SK-N-SH (cell line): ENCODE results near the gene PRKCG. TPM values are rescaled to one million over a fixed set of nuclear protein-coding genes. Genes with fewer than 3 reads are reported as not detected.

Source experiments
- CTCF ChIA-PET: fragments of 300-600, 350-600 bp; formaldehyde crosslinking; extraction: SDS; loops from one replicate; lab custom pipeline; 2021; lab: Yijun Ruan, JAX
- POLR2A ChIA-PET: fragments of 350-600 bp; sonication (Branson Sonifier 250); formaldehyde crosslinking; extraction: SDS; loops from one replicate; lab custom pipeline; 2020; ENCODE audit warnings: antibody characterized with exemption, inconsistent platforms; lab: Yijun Ruan, JAX
- DNase-seq: peaks from one replicate; pipeline ENCODE4 v3.0.0; 2012
- H2AFZ ChIP-seq: fragments of 200-600 bp; sonication (generic); 2 replicates; pipeline ENCODE4 v1.8.1; 2016; ENCODE audit warnings: antibody characterized with exemption, mild to moderate bottlenecking, low read depth
- H3F3A ChIP-seq: fragments of 200-600 bp; sonication (generic); replicated peaks from 2 replicates; pipeline ENCODE3; 2016; ENCODE audit warnings: antibody characterized with exemption, mild to moderate bottlenecking; ENCODE audit not compliant: insufficient read depth
- H3K27ac ChIP-seq, 2 experiments: fragments of 200-500 bp in 1 of 2; fragments of 200-600 bp in 1 of 2; sonication (Bioruptor generic) in 1 of 2; sonication (generic), shearing (Covaris generic) in 1 of 2; 2 replicates each; pipeline versions ENCODE4 v1.5.1 to v1.6.1; 2014 to 2016; ENCODE audit warnings: low read depth in 2 of 2, inconsistent platforms in 1 of 2, low read length in 1 of 2, mild to moderate bottlenecking in 1 of 2, mixed read lengths in 1 of 2
- H3K27me3 ChIP-seq: fragments of 200-600 bp; sonication (generic), shearing (Covaris generic); 2 replicates; pipeline ENCODE4 v1.6.1; 2016; ENCODE audit warnings: mixed run types; ENCODE audit not compliant: insufficient read depth
- H3K36me3 ChIP-seq, 2 experiments: fragments of 200-500 bp in 1 of 2; fragments of 200-600 bp in 1 of 2; sonication (Bioruptor generic) in 1 of 2; sonication (generic) in 1 of 2; replicated peaks in 1 of 2; 2 replicates each; pipeline versions ENCODE3 to v1.5.1; 2014 to 2016; ENCODE audit warnings: low read length in 1 of 2, mild to moderate bottlenecking in 1 of 2; ENCODE audit not compliant: insufficient read depth in 2 of 2, control insufficient read depth in 1 of 2
- H3K4me1 ChIP-seq, 2 experiments: fragments of 200-500 bp in 1 of 2; fragments of 200-600 bp in 1 of 2; sonication (Bioruptor generic) in 1 of 2; sonication (generic), shearing (Covaris generic) in 1 of 2; 2 replicates each; pipeline versions ENCODE4 v1.5.1 to v1.6.1; 2014 to 2016; ENCODE audit warnings: low read depth in 1 of 2, low read length in 1 of 2, mixed run types in 1 of 2; ENCODE audit not compliant: insufficient read depth in 2 of 2, control insufficient read depth in 1 of 2
- H3K4me2 ChIP-seq: fragments of 200-600 bp; sonication (generic), shearing (Covaris generic); 2 replicates; pipeline ENCODE4 v1.6.1; 2017; ENCODE audit warnings: mixed run types
- H3K4me3 ChIP-seq, 2 experiments: fragments of 200-500 bp in 1 of 2; fragments of 200-600 bp in 1 of 2; sonication (Bioruptor generic) in 1 of 2; sonication (generic), shearing (Covaris generic) in 1 of 2; 2 replicates each; pipeline versions ENCODE4 v1.5.1 to v1.8.1; 2014 to 2016; ENCODE audit warnings: low read depth in 2 of 2, inconsistent platforms in 1 of 2, low read length in 1 of 2, mild to moderate bottlenecking in 1 of 2, mixed read lengths in 1 of 2, moderate library complexity in 1 of 2
- H3K79me2 ChIP-seq: fragments of 200-600 bp; sonication (generic); 2 replicates; pipeline ENCODE4 v1.8.1; 2017; ENCODE audit warnings: mild to moderate bottlenecking; ENCODE audit not compliant: insufficient read depth
- H3K9ac ChIP-seq: fragments of 200-600 bp; sonication (generic); 2 replicates; pipeline ENCODE4 v1.6.1; 2017; ENCODE audit warnings: mixed run types
- H3K9me2 ChIP-seq: fragments of 200-600 bp; sonication (generic); 2 replicates; pipeline ENCODE4 v1.6.1; 2017; ENCODE audit warnings: mixed run types
- H3K9me3 ChIP-seq: fragments of 200-600 bp; sonication (generic); 2 replicates; pipeline ENCODE4 v1.6.1; 2017; ENCODE audit warnings: mixed run types, mild to moderate bottlenecking, moderate library complexity
- H4K20me1 ChIP-seq: fragments of 200-600 bp; sonication (generic); 2 replicates; pipeline ENCODE4 v1.6.1; 2017; ENCODE audit warnings: mild to moderate bottlenecking, mixed run types; ENCODE audit not compliant: insufficient read depth
- CTCF ChIP-seq: fragments of 200-600 bp; sonication (generic); IDR thresholded peaks from 2 replicates; pipeline ENCODE4 v1.6.1; 2017; ENCODE audit warnings: antibody characterized with exemption, mild to moderate bottlenecking, moderate library complexity
- EP300 ChIP-seq, 2 experiments: IDR thresholded peaks; 2 replicates each; pipeline versions ENCODE4 v1.4.0 to v1.6.1; 2012; ENCODE audit warnings: borderline replicate concordance in 1 of 2, low read depth in 1 of 2, low read length in 1 of 2
- FOXJ3 ChIP-seq: sonication (generic); formaldehyde crosslinking; IDR thresholded peaks from 2 replicates; pipeline ENCODE4 v1.5.1; 2020; ENCODE audit warnings: mild to moderate bottlenecking, missing genetic modification reagents
- FOXM1 ChIP-seq: IDR thresholded peaks from 2 replicates; pipeline ENCODE4 v1.4.0; 2012; ENCODE audit warnings: low read depth, mild to moderate bottlenecking
- GABPA ChIP-seq: IDR thresholded peaks from 2 replicates; pipeline ENCODE4 v1.4.0; 2012; ENCODE audit warnings: low read depth, mild to moderate bottlenecking
- JUND ChIP-seq: IDR thresholded peaks from 2 replicates; pipeline ENCODE4 v1.4.0; 2012
- MEF2A ChIP-seq: IDR thresholded peaks from 2 replicates; pipeline ENCODE4 v1.4.0; 2012; ENCODE audit warnings: low read depth, borderline replicate concordance
- NFIC ChIP-seq: IDR thresholded peaks from 2 replicates; pipeline ENCODE4 v1.4.0; 2012; ENCODE audit warnings: borderline replicate concordance
- NRF1 ChIP-seq: IDR thresholded peaks from 2 replicates; pipeline ENCODE4 v1.6.1; 2012; ENCODE audit warnings: low read depth, mild to moderate bottlenecking, low read length
- POLR2AphosphoS5 ChIP-seq: IDR thresholded peaks from 2 replicates; pipeline ENCODE4 v1.6.1; 2012; ENCODE audit warnings: low read depth, low read length
- REST ChIP-seq: IDR thresholded peaks from 2 replicates; pipeline ENCODE4 v1.6.1; 2012; ENCODE audit warnings: mild to moderate bottlenecking, low read depth, low read length, moderate library complexity
- RFX5 ChIP-seq: IDR thresholded peaks from 2 replicates; pipeline ENCODE4 v1.6.1; 2012; ENCODE audit warnings: mild to moderate bottlenecking, improper control_type of control experiment, low read length
- USF2 ChIP-seq: fragments of 150-350 bp; IDR thresholded peaks from 2 replicates; pipeline ENCODE4 v1.6.1; 2017; ENCODE audit warnings: antibody characterized with exemption, low read length, low read depth, borderline replicate concordance
- ZBTB33 ChIP-seq: IDR thresholded peaks from 2 replicates; pipeline ENCODE4 v1.4.0; 2012; ENCODE audit warnings: low read depth, borderline replicate concordance
- WGBS: methylation state at CpG from one replicate; pipeline ENCODE4 v1.1.6; 2017; ENCODE audit warnings: low lambda C conversion rate; 5-methylcytosine and 5-hydroxymethylcytosine counted together
- polyA plus RNA-seq, 3 experiments: library from polyadenylated mRNA; depleted of rRNA; stranded (reverse); fragments of >200 nt; gene quantifications; 2 replicates each; pipeline ENCODE4 v1.2.3, GENCODE V29; 2012

PRKCG gene
- polyA plus RNA-seq, 1 of the 3 experiments (the other 2 are of a cell fraction), result 0.08 TPM

DNA sequence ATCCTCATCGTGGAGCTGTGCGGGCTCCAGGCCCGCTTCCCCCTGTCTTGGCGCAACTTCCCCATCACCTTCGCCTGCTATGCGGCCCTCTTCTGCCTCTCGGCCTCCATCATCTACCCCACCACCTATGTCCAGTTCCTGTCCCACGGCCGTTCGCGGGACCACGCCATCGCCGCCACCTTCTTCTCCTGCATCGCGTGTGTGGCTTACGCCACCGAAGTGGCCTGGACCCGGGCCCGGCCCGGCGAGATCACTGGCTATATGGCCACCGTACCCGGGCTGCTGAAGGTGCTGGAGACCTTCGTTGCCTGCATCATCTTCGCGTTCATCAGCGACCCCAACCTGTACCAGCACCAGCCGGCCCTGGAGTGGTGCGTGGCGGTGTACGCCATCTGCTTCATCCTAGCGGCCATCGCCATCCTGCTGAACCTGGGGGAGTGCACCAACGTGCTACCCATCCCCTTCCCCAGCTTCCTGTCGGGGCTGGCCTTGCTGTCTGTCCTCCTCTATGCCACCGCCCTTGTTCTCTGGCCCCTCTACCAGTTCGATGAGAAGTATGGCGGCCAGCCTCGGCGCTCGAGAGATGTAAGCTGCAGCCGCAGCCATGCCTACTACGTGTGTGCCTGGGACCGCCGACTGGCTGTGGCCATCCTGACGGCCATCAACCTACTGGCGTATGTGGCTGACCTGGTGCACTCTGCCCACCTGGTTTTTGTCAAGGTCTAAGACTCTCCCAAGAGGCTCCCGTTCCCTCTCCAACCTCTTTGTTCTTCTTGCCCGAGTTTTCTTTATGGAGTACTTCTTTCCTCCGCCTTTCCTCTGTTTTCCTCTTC, 8.0 kb upstream of the PRKCG start:
- Histone ChIP-seq H3K4me2 (no peak overlapping the region), H3K27me3 (no peaks in the 10 kb centered on the region), H3K4me1 (peaks cover 0 to 7% of the 10 kb centered on the region in 2 experiments; a peak in 1 of 4 replicates), H3F3A (peaks cover 30% of the 10 kb centered on the region), H2AFZ (no peak overlapping the region), H3K9me2 (no peaks in the 10 kb centered on the region), H3K9me3 (no peaks in the 10 kb centered on the region), H3K27ac (no peak overlapping the region), H3K4me3 (no peak overlapping the region), H3K9ac (no peak overlapping the region), H4K20me1 (peaks cover 43% of the 10 kb centered on the region; the same call in 1 of the 2 replicates), H3K36me3 (peaks cover 17 to 22% of the 10 kb centered on the region in 2 experiments), H3K79me2 (peaks cover 29% of the 10 kb centered on the region)
- DNase-seq, result no peak
- ChIA-PET CTCF (interaction anchor here (0.6 to 0.7 kb wide), 2 partner anchors 15 to 150 kb away, joined by 3 read pairs; no protein-coding TSS in a partner anchor), POLR2A (no interaction called here)
- WGBS, result 95% methylated on average over 46 of the region's 51 CpGs
- TF ChIP-seq USF2 (no peak), NFIC (no peak), POLR2AphosphoS5 (no peak), NRF1 (no peak), CTCF (no peak), GABPA (no peak), EP300 (IDR thresholded peaks at IDR 0.05; ENCODE audit: borderline replicate concordance in 1 of 2, low read depth in 1 of 2, low read length in 1 of 2) (no peak), FOXJ3 (CRISPR knock-in tag) (no peak), REST (no peak), ZBTB33 (no peak), FOXM1 (no peak), MEF2A (no peak), RFX5 (no peak), JUND (no peak)
